GM08714 (cell line): ENCODE data around the gene MBTPS2.

Source experiments
- H3K4me3 ChIP-seq: fragments of 200-500 bp; sonication (Bioruptor generic); 2 replicates; pipeline ENCODE4 v1.5.1; 2014; ENCODE audit warnings: mild to moderate bottlenecking, low read length, inconsistent platforms
- ZNF274 ChIP-seq: IDR thresholded peaks from 2 replicates; pipeline ENCODE4 v1.6.1; 2012; ENCODE audit warnings: mild to moderate bottlenecking, low read depth, low read length

MBTPS2 gene

DNA sequence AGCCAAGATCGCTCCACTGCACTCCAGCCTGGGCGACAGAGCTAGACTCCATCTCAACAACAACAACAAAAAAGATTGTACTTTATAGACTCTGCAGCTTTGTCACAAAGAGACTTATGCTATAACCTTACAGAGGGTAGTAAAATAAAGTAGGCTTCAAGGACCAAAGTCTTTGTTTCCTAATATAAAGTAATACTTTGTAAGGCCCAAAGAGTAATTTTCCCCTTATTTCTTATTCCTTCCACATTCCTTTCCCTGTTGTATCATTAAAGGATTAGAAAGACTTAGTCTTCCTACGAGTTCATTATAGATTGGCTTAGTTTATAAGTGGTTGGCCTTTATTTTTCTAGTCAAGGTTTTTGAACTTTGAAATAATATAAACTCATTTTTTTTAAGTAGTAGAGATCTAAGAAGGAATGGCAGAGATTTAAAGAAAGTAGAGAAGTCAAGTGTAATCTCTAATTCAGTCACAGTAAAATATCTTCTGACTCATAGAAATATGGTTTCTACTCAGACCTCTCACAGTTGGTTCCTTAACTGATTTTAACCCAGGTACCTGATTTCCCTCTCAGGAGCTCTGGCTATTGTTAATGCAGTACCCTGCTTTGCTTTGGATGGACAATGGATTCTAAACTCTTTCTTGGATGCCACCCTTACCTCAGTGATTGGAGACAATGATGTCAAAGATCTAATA, 42.6 kb downstream of the MBTPS2 start:
- no peak overlapping the region for H3K4me3 ChIP-seq
- no peak for TF ChIP-seq ZNF274

DNA sequence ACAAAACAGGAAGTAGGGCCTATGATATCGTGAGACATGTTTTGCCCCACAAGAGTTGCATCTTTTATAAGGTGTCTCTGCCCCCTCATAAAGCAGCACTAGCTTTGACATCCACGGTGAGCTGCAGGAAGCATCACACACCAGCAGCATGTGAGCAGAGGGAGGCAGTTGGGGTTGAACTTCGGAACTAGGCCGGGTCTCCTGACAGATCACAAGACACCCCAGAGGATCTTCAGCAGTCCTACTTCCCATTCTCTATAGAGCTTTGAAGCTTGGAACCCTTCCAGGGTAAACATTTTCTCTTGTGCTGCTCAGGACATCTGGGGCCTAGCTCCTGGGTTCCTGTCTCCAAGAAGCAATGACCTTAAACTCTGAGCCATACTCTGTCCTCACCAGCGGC, 43.8 kb downstream of the MBTPS2 start:
- H3K4me3 ChIP-seq = no peak overlapping the region
- TF ChIP-seq ZNF274 = no peak

DNA sequence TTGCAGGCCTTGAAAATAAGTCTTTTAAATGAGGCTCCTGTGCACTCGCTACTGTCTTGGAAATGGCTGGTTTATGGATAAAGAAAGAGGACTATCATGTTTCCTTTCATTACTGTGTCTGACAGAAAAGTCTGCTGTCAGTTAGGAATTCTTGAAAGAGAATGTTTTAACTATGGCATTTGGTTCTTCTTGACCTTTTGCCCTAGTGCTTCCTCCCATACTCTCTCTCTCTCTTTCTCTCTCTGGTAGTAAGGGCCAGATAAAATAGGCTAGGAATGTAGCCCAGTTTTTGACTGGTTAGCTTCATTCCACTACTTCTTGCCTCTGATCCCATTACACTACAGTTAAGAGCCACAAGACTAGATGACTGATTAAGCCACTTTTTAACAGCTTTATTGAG, 46.2 kb downstream of the MBTPS2 start:
- no peak overlapping the region for H3K4me3 ChIP-seq
- TF ChIP-seq ZNF274 = no peak

DNA sequence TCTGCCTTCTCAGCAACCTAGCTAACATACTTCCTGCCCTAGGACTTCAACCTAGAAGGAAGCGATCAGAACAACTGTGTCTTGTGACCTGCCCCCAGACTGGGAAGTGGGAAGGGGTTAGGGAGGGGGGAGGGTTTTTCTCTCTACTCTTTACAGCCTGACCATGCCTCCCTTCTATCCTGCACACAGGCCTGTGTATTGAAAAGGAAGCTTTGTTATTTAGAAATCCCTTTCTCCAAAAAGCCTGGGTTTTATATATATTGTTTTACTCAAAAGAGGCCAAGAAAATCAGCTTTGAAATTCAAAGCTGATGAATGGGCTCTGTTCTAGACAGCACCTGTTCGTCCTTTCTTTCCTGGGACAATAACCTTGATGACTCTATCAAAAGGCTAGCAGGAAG, 65.9 kb downstream of the MBTPS2 start:
- TF ChIP-seq ZNF274 = no peak
- H3K4me3 ChIP-seq = no peak overlapping the region

DNA sequence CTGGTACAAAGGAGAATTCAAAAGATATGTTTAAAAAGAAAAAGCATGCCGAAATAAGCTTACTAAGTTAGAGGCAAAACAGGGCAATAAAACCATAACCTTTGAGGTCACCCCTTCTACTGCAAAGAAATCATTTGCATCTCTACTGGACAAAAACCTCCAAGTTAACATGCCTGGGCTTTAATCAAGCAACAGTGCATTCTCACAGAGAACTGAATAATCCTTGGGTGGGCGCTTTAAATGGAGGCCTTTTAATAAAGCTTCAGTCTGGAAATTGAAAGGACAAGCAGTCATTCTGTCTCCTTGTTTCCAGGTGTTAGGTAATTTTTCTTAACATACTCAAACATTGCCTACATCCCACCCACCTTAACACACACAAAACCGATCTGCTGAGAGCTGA, 66.5 kb downstream of the MBTPS2 start:
- H3K4me3 ChIP-seq = no peak overlapping the region
- no peak for TF ChIP-seq ZNF274

DNA sequence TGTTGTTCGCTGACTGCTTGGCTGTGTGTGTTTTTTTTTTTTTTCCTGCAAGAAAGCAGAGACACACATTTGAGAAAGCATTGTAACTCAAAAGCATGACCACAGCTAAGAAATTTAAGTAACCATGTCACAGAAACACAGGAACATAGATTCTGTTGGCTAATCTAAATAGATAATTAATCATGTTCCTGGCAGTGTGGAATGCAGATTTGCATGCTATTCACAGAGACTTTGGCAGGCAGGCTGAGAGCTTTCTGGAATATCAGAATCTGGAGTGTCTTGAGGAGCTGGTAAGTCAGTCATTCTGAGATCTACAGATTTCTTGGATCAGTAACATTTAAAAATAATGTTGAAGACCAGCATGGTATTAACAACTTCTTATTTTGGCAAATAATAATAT, 67.8 kb downstream of the MBTPS2 start:
- no peak for TF ChIP-seq ZNF274
- no peak overlapping the region for H3K4me3 ChIP-seq

DNA sequence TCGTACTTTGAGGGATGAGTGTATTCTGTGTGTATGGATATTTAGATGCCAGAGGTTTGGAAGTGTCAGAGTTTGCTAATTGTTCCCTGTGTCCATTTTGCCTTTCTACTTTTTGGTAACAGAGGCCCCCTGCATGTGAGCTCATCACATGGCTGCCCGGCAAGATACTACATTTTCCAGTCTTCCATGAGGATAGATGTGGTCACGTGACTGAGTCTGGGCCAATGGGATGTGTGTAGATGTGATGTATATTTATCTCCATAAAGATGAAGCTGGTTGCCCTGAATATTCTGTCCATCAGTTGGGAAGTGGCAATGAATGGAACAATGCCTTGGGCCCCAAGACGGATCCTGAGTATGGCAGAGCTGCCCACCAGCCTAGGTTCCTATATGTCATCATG, 72.1 kb downstream of the MBTPS2 start:
- TF ChIP-seq ZNF274 = no peak
- no peak overlapping the region for H3K4me3 ChIP-seq

DNA sequence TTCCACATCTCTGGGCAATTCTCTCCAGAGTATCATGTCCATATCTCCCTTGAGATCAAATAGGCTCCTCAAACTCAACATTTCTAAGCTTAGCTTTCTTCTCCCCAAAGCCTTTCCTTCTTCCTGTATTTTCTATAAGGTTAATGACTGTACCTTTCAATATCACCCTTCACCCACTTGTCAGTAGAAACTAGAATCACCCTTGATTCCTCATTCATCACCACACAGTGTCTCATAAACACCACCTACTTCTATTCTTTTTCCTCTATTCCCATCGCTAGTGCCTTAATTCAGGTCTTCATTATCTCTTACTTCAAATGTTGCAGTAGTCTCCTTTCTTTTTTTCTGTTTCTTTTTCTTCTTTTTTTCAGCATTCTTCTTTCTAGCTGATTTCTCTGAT, 72.8 kb downstream of the MBTPS2 start:
- H3K4me3 ChIP-seq = no peak overlapping the region
- no peak for TF ChIP-seq ZNF274

DNA sequence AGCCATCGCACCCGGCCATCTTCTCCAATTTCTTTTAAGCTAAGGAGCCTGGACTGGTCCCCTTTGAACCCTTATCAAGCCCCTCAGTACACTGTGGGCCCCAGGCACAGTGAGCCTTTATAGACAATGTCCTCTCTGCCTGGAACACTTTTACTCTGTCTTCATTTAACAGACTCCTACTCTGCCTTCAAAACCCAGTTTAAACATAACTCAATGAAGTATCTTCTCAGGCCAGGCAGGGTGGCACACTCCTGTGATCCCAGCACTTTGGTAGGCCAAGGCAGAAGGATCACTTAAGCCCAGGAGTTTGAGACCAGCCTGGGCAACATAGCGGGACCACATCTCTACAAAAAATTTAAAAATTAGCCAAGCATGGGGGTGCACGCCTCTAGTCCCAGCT, 73.6 kb downstream of the MBTPS2 start:
- TF ChIP-seq ZNF274 = no peak
- no peak overlapping the region for H3K4me3 ChIP-seq

DNA sequence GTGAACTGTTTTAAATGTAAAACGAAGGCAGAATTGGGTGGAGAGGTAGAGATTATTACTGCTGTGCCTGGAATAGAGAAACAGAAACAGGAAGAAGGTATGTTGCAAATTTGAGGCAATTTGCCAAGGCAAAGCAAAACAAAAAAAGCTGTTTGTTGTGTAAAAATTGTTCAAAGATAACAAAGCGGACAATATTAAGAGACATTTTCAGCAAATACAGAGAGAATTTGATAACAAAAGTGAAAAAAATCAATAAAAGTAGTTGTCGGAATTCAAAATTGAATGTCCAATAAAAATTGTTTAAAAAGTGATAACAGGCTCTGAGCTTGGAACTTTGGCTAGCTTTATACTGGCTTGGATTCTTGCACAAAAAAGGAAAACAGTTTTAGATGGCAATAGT, 86.7 kb downstream of the MBTPS2 start:
- no peak for TF ChIP-seq ZNF274
- no peak overlapping the region for H3K4me3 ChIP-seq

DNA sequence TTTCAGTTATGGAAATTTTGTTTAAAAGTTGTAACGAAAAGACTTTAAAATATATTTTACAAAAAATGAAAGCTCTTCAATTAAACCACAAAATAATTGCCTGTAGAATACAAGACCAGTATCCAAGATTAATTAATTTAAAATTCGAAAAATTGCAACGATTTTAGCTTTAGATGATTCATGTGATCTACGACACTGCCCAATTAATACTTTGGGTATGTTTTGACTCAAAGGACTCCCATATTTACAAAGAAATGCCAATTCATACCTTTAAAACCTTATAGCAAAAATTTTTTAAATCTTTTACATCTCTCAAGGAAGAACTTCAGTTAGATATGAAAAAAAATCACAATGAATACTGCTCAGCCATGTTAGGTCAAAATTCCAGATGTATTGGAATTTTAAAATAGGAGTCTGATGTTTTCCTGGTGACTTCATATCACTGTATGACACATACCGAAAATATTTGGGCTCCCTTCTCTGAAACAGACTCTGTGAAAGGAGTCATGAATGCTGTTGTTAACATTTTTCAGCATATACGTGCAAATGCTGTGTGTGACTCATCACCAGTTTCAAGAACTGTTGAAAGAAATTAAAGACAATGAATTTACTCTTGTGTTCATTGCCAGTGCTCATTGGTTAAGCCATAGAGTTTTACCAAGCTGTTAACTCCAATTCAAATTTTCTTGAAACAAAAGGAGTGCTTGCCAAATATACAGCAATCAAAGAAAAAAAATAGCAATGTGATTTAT, 87.3 kb downstream of the MBTPS2 start:
- no peak for TF ChIP-seq ZNF274
- no peak overlapping the region; the same call in 1 of the 2 replicates for H3K4me3 ChIP-seq

DNA sequence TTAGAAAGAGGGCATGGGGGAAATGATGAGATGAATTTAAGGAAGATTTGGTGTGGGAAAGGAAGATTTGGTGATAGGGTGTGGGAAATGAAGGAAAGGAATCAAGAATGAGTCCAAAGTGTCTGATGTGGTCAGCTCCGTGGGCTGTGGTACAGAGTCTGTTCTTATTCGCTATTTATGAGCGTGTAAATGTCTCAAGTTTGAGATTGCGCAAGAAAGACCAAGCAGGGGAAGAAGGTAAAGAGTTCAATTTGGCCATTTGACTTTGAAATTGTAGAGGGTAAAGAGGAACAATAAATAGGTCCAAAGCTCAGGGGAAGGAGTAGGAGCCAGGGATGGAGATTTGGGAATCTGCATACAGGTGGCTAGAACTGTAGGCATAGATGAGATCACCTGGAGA, 89.8 kb downstream of the MBTPS2 start:
- no peak overlapping the region for H3K4me3 ChIP-seq
- TF ChIP-seq ZNF274 = no peak

DNA sequence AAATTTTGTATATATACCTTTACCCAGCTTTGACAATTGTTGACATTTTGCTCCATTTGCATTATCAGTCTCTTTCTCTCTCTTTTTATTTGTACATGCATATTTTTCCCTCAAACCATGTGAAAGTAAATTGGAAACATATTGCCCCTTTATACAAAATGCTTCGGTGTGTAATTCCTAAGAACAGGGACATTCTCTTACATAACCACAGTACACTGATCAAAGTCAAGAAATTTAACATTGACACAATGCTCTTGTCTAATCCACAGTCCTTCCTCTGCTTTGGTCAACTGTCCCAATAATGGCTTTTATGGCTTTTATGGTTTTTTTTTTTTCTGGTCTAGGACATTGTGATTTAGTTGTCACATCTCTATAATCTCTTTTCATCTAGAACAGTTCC, 91.6 kb downstream of the MBTPS2 start:
- no peak for TF ChIP-seq ZNF274
- H3K4me3 ChIP-seq = no peak overlapping the region

DNA sequence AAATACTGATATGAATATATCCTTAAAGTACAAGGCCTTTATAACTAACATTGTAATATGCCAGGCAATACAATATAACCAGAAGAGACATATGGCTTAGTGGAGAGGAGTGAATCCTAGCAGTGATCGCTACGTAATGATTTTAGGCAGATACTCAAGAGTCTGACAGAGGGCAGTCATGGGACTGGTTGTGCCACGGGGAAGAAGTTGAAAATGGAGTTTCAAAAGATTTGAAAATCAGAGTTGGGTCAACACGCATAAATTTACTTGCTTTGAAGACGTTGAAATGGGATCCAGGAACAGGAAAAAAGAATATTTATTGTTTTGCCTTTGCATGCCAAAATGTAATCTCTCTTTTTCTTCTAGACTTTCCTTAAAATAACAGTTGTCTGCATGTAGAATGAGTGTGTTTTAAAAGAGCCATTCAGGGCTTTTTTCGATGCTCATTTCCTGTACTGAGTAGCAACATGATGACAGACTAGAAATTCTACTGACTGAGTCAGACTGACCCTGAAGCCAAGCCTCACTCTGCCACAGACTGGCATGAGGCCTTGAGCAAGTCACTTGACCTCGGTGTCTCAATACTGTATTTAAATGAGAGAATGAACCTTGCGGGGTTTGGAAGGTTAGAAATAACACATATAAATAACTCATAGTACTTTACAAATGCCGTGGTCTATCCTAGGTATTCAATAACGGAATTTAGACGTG, 93.0 kb downstream of the MBTPS2 start:
- H3K4me3 ChIP-seq = no peak overlapping the region
- no peak for TF ChIP-seq ZNF274

DNA sequence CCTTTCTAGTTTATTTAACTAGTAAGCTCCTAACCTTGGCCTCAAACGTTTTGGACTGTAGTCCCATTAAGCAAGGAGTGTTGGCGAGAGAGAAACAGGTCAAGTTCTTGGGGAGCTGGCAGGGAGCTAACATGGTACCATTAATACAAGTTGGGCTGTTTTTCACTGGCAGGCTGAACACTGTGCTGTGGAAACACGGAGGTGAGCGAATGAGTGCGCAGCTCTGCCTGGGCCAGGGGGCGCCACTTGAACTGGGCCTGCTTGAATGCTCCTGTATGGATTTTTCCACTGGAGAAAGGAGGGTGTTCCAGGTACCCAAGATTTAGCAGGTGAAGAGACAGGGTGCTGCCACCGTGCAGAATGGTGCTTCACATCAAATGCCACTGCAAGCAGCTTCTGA, 93.7 kb downstream of the MBTPS2 start:
- no peak overlapping the region for H3K4me3 ChIP-seq

More for the DNA sequence above, 93.7 kb downstream of the MBTPS2 start:
- no peak for TF ChIP-seq ZNF274
